K562 (cell line): ENCODE measurements around the gene FGF5. TPM values are rescaled to one million over a fixed set of nuclear protein-coding genes. Genes with fewer than 3 reads are reported as not detected.

ENCODE experiments used
- CLOCK ChIP-seq: fragments of 250-450 bp; sonication (Bioruptor Pico); IDR thresholded peaks from 2 replicates; pipeline ENCODE4 v1.4.0; 2020; ENCODE audit warnings: mild to moderate bottlenecking, moderate library complexity, borderline replicate concordance
- EGR1 ChIP-seq: fragments of 450-650 bp; conservative IDR thresholded peaks from 2 replicates; pipeline ENCODE4 v1.6.1; 2017; ENCODE audit warnings: mild to moderate bottlenecking
- EP300 ChIP-seq: IDR thresholded peaks from 2 replicates; pipeline ENCODE4 v1.6.1; 2012; ENCODE audit warnings: low read length, improper control_type of control experiment
- FUS ChIP-seq: fragments of 200-400 bp; formaldehyde crosslinking; optimal IDR thresholded peaks from 2 replicates; pipeline ENCODE3; 2017; ENCODE audit warnings: low read depth, low read length
- HNRNPH1 ChIP-seq: fragments of 200-400 bp; formaldehyde crosslinking; optimal IDR thresholded peaks from 2 replicates; pipeline ENCODE3; 2017; ENCODE audit warnings: low read depth, mild to moderate bottlenecking, low read length, moderate library complexity
- KLF16 ChIP-seq: IDR thresholded peaks from 2 replicates; pipeline ENCODE4 v1.6.1; 2016; ENCODE audit warnings: antibody characterized with exemption
- NRF1 ChIP-seq, 2 experiments: fragments of 450-650 bp; IDR thresholded peaks in 1 of 2; conservative IDR thresholded peaks in 1 of 2; 2 replicates each; pipeline ENCODE4 v1.6.1; 2014; ENCODE audit warnings: mild to moderate bottlenecking in 2 of 2
- SMAD4 ChIP-seq: fragments of 250-450 bp; sonication (Bioruptor Pico); conservative IDR thresholded peaks from 2 replicates; pipeline ENCODE4 v1.8.0; 2021; ENCODE audit warnings: inconsistent platforms, mild to moderate bottlenecking, moderate library complexity
- polyA plus RNA-seq, 8 experiments: library from polyadenylated mRNA; depleted of rRNA in 4 of 8; stranded (reverse) in 5 of 8; unstranded in 3 of 8; fragments of >200 nt; fragmentation: Nextera tagmentation in 2 of 8; fragmentation: Illumina TruSeq in 1 of 8; extraction: Ambion mirVana in 2 of 8; extraction: Trizol in 1 of 8; gene quantifications; 2 replicates each; pipeline versions ENCODE4 v1.2.1 to v1.2.3, GENCODE V29; 2011 to 2014; ENCODE audit warnings: inconsistent platforms in 1 of 8, missing spikeins in 1 of 8
- total RNA-seq, 7 experiments: library from RNA; depleted of rRNA in 6 of 7; stranded (reverse); fragments of >200 nt in 6 of 7; fragmentation: Illumina TruSeq in 2 of 7; extraction: Trizol in 2 of 7; gene quantifications; 2 replicates each; pipeline versions ENCODE4 v1.2.1 to v1.2.3, GENCODE V29; 2011 to 2021; ENCODE audit warnings: low replicate concordance in 1 of 7
- TF ChIP-seq, protein P1 (sequence below): fragments of 250-450 bp; sonication (Bioruptor Pico); IDR thresholded peaks from 2 replicates; pipeline ENCODE4 v1.5.0; 2021
- TF ChIP-seq, protein P2 (sequence below): fragments of 450-650 bp; IDR thresholded peaks from 2 replicates; pipeline ENCODE4 v1.6.1; 2014; ENCODE audit warnings: low read depth, mild to moderate bottlenecking, moderate library complexity, borderline replicate concordance

Gene FGF5
- total and polyA plus RNA-seq, 9 of the 15 experiments (the other 6 are each of a cell fraction or from before 2014, with no cell fraction given), result 0.38 to 2.7 (median 1.1) TPM

DNA sequence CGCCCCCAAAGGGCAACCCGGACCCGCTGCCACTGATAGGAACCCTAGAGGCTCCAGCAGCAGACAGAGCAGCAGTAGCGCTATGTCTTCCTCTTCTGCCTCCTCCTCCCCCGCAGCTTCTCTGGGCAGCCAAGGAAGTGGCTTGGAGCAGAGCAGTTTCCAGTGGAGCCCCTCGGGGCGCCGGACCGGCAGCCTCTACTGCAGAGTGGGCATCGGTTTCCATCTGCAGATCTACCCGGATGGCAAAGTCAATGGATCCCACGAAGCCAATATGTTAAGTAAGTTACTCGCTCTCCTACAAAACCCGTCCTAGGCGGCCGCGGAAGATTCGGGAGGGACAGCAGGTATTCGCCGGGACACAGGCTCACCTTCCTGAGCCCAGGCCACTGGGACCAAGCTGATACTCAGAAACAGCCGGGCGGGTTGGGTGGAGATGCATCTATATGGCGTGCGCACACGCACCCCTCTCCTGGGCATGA is 477 bp downstream of the FGF5 start (continued):
- no peak for TF ChIP-seq CLOCK
- peak; percentile 31; the same call in 1 of the 2 replicates for TF ChIP-seq KLF16
- TF ChIP-seq, protein P1, sequence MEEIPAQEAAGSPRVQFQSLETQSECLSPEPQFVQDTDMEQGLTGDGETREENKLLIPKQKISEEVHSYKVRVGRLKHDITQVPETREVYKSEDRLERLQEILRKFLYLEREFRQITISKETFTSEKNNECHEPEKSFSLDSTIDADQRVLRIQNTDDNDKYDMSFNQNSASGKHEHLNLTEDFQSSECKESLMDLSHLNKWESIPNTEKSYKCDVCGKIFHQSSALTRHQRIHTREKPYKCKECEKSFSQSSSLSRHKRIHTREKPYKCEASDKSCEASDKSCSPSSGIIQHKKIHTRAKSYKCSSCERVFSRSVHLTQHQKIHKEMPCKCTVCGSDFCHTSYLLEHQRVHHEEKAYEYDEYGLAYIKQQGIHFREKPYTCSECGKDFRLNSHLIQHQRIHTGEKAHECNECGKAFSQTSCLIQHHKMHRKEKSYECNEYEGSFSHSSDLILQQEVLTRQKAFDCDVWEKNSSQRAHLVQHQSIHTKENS (CRISPR knock-in tag), result no peak
- TF ChIP-seq, protein P2, sequence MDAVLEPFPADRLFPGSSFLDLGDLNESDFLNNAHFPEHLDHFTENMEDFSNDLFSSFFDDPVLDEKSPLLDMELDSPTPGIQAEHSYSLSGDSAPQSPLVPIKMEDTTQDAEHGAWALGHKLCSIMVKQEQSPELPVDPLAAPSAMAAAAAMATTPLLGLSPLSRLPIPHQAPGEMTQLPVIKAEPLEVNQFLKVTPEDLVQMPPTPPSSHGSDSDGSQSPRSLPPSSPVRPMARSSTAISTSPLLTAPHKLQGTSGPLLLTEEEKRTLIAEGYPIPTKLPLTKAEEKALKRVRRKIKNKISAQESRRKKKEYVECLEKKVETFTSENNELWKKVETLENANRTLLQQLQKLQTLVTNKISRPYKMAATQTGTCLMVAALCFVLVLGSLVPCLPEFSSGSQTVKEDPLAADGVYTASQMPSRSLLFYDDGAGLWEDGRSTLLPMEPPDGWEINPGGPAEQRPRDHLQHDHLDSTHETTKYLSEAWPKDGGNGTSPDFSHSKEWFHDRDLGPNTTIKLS, result no peak
- TF ChIP-seq EGR1, result peak; percentile 54
- TF ChIP-seq EP300, result no peak
- TF ChIP-seq FUS, result no peak
- no peak for TF ChIP-seq HNRNPH1
- 0 out of 2 replicates have a peak, but pooled peaks have one; percentile 6 for TF ChIP-seq SMAD4 (CRISPR knock-in tag)
- TF ChIP-seq NRF1 (conservative IDR thresholded peaks at IDR 0.05 in 1 of 2, IDR thresholded peaks at IDR 0.05 in 1 of 2), result peak in 1 of 2 experiments; percentile 5; a peak in 2 of 4 replicates
